HCEC 1CT (cell line): ENCODE measurements around the gene IRAK3.

Experiments used
- DNase-seq: peaks from one replicate; pipeline ENCODE4 v3.0.0-alpha.2; 2017

Gene IRAK3

GRCh38 chr12:66188584-66189485, at the start of gene IRAK3:
TSS of gene IRAK3 (plus strand) at chr12:66189214. CDS start at chr12:66189300, 86 bp downstream.
- peak; percentile 41 for DNase-seq

DNA sequence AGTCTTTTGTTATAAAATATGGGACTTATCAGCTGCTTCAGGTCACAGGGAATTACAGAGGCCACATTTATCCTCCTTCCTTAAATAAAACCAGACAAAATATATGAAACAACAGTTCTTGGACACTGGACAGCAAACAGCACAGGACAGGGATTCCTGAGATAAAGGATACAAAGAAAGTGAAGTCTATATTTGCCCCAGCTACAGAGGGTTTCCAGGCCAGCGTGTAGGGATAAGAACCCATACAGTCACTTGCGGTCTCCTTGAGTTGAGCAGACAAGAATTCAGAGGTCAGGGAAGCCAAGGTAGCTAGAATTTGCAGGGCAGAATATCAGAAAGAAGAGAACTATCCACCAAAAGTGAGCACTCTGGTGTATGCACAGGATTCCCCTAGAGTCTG, 49.7 kb upstream of the IRAK3 start:
- no peak for DNase-seq

- DNase-seq, result peak; percentile 29
These were observed 48.3 kb upstream of the IRAK3 start for GRCh38 chr12:66140731-66141130.

GRCh38 chr12:66141299-66141698, 47.7 kb upstream of the IRAK3 start:
- DNase-seq, result no peak

DNA sequence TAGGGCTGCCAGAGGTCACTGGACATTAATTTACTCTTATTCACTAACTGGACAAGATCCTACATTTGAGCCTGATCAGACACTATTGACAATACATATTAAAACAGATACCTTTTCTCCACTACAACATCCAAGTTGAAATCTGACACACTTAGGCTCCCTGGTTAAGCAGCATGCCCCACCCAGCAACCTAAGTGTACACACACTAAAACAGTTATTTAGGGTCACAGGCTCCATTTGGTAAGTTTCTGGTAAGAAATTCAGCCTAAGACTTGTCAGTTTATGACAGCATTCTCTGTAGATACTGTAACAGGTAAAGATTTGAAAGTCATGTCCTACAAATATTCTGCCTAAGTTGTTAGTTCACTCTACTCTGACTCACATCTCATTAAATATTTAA, 46.2 kb upstream of the IRAK3 start:
- DNase-seq, result no peak

DNA sequence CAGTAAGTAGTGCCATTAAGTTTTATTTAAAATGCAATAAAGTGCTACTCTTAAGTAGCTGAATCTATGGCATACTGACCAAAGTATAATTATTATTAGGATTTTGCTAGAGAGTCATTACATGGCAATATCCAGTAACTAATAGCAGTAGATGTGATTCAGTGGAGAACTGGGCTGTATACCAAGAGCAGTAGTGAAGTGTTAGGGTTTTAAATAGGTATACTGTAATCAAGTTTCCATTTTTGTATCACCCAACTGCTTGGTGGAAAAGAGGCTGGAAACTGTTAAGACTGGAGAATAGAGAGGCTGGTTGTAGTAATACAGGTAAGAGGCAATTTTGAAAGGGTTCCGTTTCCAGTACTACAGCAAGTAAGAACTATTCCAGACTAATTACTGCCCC, 45.1 kb upstream of the IRAK3 start:
- no peak for DNase-seq

DNA sequence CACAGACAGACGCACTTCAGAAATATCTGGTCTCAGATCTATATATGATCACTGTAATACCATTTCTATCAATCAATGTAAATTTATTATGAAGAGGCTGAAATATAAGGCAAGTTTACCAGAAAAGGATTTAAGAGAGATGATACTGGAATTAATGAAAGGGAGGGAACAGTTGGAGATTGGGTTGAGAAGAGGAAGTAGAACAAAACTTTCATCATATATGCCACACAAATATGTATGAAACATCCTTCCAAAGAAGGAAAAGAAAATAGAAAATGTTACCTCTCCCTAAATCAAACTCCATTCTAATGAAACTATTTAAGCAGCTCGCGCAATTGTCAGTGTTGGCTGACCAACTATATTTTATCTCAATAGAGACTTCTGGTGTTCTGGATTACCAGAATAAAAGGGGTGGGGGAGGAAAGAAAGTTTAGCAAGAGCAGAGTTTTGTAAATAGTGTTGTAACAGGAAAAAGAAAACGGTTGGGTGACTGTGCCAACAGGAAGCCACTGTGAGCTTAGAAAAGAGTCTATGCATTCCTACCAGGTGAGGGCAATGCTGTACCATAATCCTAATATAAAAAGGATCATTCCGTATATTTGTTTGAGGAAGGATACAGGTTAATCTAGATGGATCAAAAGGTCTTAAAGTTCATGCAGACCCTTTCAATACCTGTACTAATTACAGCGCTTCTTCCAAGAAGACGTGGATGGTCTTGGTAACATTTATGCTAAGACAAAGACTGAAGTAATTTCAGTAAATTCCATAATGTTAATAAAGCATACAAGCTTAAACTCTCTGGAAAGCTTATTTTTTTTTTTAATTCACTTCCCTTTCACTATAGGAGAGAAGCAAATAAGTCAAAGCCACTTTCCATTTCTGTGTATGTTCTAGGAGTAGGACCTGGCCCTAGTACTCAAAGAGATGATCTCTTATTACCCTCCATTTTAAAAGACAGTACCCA, 43.9 kb upstream of the IRAK3 start:
- DNase-seq, result peak; percentile 76

DNA sequence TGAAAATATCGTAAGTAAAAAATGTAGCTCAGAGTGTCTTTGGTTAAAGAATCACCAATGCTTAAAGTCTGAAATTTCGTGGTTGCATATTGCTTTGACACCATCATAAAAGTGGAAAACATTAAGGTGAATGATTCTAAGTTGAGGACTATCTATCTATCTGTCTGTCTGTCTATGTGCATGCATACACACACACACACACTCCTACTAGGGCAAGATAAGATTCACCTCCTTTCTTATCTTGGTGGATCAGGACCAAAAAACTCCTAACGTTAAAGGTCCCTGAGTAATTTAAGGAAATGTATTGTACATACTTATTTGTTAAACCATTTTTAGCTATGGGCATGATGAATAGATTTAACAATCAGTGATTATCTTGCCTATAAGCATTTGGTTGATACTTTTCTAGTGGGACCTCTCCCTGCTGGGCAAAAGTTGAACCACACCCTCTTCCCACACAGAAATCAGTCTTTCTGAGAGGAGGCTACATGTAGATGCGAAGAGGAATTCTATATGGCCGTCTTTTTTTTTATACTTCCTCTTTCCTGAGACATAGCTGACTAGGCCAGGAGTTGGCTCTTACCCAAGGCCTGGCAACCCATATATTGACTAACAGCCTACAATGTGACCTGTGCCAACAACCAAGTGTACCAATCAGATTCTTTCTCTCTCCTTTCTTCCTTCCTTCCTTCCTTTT, 39.2 kb upstream of the IRAK3 start:
- no peak for DNase-seq

DNA sequence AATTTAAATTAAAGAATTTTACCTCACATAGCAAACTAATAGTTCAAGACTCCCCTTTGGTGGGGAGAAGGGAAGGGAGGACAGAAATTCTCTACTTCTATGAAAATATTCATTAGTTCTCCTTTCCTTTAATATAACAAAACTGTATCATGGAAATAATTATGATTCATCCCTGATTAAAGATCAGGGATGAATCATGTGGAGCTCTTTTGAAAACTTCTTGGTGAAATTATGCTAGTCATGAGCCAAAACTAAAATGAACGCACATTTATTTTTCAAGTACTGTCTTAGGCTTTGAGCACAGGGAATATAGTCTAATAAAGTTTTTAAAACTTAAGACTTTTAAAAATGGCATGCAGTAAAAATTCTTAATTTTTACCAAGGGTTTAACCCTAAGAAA, 36.3 kb upstream of the IRAK3 start:
- peak; percentile 57 for DNase-seq

DNA sequence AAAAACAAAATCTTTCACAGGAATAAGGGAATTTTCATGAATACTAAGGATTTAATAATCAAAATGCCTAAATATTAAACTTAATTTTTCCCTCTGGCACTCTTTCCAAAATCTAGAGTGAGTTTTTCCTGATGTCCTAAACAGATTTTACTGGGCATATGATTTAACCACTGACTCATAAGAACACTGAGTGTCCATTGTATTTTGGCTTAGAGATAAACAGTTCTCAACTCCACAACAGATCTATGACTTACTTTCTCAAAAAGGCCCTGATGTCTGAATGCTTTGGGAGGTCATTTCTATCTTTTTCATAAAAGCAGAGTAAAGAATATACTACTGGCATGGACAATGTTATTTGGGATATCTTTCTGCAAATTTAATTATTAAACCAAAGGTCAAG, 34.2 kb upstream of the IRAK3 start:
- DNase-seq, result peak; percentile 41

- DNase-seq, result peak; percentile 20
These were observed 32.4 kb upstream of the IRAK3 start for GRCh38 chr12:66156654-66157053.

GRCh38 chr12:66159123-66159522, 29.9 kb upstream of the IRAK3 start:
- no peak for DNase-seq

DNA sequence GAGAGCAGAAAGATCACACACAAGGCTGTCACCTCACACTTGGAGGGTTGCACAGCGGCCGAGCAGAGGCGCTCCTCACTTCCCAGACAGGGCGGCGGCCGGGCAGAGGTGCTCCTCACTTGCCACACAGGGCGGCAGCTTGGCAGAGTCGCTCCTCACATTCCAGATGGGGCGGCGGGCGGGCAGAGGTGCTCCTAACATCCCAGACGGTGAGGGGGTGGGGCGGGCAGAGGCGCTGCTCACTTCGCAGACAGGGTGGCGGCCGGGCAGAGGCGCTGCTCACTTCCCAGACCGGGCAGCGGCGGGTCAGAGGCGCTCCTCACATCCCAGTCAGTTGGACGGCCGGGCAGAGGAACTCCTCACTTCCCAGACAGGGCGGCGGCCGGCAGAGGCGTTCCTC, 28.3 kb upstream of the IRAK3 start:
- DNase-seq, result no peak

GRCh38 chr12:66162701-66163100, 26.3 kb upstream of the IRAK3 start:
- DNase-seq, result no peak

DNA sequence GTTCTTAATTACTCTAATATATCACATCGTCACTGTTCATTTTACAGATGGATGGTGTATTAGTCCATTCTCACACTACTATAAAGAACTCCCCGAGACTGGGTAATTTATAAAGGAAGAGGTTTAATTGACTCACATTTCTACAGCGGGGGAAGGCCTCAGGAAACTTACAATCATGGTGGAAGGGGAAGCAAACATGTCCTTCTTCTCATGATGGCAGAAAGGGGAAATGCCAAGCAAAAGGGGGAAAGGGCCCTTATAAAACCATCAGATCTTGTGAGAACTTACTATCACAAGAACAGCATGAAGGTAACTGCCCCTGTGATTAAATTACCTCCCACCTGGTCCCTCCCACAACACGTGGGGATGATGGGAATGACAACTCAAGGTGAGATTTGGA, 25.7 kb upstream of the IRAK3 start:
- no peak for DNase-seq

- DNase-seq, result peak; percentile 10
These were observed 24.6 kb upstream of the IRAK3 start for GRCh38 chr12:66164349-66164821.

DNA sequence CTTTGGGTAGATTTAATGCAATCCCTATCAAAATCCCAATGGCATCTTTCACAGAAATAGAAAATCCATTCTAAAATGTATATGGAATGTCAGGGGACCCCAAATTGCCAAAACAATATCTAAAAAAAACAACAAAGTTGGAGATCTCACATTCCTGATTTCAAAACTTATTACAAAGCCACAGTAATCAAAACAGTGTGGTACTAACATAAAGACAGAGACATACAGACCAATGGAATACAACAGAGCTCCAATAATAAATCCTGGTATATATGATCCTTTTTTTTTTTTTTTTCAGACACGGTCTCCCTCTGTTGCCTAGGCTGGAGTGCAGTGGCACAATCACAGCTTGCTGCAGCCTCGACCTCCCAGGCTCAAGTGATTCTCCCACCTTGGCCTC, 23.9 kb upstream of the IRAK3 start:
- DNase-seq, result no peak

DNA sequence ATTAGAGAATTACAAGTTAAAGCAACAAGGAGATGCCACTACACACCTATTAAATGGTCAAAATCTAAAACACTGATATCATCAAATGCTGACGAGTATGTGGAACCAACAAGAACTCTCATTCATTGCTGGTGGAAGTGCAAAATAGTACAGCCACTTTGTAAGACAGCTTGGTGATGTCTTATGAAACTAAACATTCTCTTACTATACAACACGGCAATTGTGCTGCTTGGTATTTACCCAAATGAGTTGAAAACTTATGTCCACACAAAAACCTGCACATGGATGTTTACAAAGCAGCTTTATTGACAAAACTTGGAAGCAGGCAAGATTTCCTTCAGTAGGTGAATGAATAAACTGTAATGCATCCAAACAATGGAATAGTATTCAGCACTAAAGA, 22.5 kb upstream of the IRAK3 start:
- no peak for DNase-seq

- DNase-seq, result no peak
These were observed 20.6 kb upstream of the IRAK3 start for GRCh38 chr12:66168410-66168809.

GRCh38 chr12:66169221-66170170, 19.5 kb upstream of the IRAK3 start, which contains the start of gene TMBIM4:
TSS of gene TMBIM4 (minus strand) at chr12:66169996. CDS start at chr12:66169951, 45 bp downstream.
- peak; percentile 93 for DNase-seq

DNA sequence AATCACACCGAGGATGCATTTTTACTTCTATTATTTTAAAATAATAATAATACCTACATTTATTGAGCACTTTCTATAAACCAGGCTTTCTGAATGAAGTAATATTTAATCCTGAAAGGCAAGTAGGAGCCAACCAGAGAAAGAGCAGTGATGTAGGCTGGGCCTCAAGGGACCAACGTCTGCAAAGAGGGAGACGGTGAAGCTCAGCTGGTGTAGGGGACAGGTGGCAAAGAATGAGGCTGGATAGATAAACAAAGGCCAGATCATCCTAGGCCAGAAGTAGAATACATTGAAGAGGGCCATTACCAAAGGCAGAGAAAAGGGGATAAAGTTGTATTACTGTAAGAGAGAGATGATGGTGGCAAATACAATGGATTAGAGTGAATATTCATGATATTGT, 18.4 kb upstream of the IRAK3 start:
- no peak for DNase-seq
